NCI-H2107 treated with DMSO at 0.1 percent for 48 hours (cell line): ENCODE results near the gene PCNX2.

Source experiments
- DNase-seq: peaks from one replicate; lab custom pipeline; 2025; ENCODE audit not compliant: unreplicated experiment; lab: John Stamatoyannopoulos, UW

Gene PCNX2

DNA sequence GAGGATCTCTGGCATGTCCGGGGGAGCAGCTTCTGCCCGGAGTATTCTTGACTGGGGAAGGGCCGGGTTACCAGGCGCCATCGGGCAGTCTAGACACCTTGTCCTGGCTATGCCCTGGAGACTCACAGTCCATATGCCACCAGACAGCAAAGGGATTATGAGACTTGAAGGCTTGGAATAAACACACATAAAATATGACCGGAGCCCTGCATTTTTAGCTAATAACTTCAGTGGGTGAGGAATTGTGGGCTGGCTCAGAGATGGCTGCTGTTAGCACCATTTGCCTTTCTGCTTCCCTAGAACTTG is 329.7 kb downstream of the PCNX2 start:
- DNase-seq: no peak

DNA sequence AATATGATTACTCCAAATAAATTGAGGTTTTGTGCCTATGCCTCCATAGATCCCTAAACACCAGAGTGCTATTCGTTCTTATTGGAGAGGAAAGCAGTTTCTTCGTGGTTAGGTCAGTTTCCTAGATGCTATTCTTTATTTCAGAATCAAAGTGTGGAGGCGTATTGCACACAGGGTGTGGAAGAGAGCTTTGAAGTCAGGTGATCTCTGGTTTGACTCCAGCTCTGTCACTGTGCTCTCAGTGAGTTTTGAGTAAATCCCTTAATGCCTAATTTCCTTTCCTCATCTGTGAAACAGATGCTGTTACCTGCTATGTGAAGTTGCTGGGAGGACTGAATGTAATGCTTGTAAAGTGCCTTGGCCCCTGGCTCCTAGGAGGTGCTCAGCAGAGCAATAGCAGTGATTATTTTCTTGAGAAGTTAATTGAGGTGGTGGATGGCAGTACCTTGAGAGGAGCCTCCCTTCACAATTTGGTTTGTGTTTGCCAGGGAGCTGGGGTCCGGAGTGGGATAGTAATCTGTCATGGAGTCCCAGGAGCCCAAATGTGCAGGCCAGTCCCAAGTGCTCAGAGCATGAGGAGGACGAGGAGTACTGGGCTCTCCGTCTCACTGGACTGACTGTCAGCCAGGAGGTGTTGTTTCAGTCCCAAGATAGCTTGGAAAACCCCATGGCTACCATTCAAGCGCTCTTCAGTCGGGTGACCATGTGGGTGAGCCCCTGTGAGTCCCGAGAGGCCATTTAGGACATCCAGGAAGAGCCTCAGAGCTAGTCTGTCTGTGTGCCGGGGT is 330.2 kb downstream of the PCNX2 start:
- no peak for DNase-seq

DNA sequence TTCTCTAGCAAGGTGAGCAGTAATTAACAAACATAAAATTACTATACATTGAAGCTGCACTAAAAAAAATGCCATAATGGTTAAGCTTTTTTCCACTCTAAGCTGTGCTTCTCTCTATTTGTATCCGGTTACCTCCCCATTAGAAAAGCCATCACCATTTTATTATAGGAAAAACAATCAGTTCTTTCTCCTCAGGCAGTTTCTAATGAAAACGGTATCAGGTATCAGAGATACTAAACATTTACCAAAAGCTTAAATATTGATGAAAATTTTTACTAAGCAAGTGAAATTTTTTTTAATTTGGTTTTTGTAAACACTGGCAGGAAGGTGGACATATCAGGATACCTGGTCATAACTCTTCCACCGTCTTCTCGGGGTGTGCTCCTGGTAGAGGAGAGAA is 330.9 kb downstream of the PCNX2 start:
- no peak for DNase-seq

DNA sequence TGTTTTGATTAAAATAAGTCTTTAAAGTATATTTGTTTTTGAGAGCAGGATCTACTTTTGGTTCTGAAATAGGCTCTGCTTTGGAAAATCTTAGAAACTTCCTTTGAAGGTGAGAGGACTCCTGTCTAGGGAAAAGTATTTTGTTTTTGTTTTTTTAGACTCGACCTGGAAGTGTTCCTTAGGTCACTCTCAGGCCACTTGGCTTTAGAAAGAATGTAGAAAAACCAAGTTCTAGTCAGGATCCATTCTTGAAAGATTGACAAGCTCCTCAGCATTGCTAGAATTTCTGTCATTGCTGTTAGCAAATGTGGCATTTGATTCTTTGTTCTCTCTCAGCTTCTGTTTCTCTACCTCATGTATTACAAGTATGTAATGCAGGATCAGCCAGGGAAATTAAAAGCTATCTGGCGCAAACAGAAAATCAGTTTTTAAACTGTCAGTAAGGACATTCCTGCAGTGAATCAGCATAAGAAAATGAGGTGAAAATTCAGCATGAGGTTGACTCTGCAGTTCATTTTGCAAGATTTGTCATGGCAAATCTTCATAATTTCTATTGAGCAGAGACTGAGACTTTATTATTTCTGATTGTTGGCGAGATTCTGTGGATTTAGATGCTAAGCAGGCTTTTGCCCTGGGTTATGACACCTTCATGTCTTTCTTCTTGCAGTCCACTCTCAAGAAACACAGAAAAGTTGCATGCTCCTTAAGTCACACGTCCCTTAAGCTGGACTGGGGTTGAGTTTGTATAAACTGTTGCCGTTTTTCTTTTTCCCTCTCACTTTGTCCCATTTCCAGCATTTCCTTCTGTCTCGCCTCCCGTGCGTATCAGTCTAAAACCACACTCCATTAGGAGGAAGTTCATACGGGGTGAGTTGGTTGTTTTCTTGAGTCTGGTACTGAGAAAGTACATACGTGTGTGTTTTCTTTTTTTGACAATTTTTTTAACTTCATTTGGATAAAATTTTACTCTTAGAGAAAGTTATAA is 332.5 kb downstream of the PCNX2 start:
- DNase-seq: no peak

DNA sequence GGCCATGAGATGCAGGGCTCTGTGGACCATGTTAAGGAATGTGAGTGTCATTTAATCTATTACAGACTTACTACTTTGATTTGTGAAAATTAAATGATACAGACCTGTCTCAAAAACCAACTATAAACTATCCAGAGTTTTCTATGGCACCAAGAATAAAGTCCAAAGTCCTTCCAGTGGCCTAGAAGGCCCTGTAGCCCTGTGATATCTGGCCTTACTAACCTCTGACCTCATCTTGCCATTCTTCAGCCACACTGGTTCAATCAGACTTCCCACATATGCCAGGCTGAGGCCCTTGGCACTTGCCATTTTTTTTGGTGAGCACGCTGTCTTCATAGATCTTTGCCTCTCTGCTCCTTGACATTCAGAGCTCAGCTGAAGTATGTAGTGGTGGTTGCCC is 337.5 kb downstream of the PCNX2 start:
- no peak for DNase-seq

DNA sequence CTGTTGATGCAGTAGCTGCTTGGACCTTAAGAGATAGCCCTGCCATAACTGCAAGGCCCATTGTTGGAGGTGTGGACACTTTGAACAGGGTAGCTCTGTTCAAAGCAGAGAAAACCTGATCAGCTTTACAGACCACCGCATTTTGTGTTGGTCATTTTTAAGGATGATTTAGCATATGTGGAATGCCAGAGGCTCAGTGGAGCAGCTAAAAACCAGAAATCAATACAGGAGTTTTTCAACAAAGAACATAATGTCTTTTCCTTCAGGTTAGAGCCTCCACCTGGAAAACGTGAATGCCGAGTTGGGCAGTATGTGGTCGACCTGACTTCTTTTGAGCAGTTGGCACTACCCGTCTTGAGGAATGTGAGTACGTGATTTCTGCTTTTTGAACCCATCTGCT is 339.4 kb downstream of the PCNX2 start:
- DNase-seq: no peak

DNA sequence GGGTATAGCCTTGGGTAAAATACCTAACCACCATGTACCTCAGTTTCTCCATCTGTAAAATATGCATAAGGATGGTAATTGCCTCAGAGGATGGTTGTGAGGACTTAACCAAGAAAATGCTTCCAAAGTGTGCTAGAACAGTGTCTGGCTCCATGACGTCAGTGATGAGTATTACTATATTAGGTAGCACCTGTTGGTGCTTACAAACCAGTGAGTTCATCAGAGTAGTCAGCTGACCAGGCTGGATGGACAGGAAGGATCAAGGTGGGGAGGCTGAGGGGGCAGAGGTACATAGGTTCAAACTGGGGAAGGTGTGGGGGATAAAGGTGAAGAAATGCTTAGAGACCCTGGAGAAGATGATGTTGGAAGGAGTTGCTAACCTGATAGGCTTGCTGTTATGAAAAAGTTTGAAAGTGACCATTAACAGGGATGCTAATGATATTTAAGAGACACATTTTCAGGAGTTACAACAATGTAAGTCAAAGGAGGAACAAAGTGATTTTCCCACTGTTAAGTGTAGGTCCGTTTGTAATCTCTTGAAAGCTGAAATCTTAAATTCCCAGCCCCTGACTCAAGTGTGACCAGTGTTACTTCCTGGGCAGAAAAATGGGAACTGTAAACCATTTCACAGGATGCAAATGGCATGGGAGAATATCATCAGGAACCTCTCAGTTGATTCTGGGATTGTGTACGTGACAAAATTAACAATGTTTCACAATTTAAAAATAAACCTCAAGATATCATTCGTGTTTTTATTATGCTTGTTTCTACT is 340.7 kb downstream of the PCNX2 start:
- DNase-seq: no peak

DNA sequence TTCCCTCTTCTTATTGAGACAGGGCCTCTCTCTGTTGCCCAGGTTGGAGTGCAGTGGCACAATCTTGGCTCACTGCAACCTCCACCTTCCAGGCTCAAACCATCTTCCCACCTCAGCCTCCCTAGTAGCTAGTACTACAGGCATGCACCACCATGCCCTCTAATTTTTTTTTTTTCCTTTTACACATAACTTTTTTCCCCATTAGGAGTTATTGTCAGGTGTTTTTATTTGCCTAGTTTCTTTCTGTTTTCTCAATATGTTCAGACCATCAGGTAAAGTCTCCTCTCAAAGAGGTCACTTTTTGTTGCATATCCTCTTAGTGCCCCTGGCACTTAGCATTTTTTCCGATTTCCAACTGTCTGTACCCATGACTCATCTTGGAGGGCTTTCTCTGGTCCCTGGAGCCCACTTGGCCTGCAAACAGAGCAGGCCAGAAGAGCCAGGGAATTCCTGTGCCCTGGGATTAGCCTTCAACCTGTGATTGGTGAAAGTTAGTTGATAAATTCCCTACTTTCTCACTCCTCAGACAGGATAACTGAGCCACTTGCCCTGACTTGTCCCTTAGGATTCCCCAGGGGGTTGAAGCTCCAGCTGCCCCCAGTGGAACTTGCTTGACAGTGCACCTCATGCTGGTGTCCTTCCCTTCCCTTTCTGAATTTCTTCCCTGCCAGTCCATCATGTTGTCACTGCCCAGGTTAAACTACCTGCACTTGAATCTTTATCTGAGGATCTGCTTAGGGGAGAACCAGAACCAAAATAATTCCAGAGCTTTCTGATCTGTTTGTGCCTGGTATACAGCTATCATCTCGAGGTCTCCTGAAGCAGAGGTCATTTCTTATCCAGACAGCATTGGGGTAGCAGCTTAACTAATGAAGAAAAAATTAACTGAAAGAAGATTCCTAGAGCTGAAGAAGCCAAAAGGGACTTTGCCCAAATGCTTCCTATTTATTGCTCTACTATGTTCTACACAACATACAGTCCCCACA is 342.7 kb downstream of the PCNX2 start:
- DNase-seq: peak; percentile 17

DNA sequence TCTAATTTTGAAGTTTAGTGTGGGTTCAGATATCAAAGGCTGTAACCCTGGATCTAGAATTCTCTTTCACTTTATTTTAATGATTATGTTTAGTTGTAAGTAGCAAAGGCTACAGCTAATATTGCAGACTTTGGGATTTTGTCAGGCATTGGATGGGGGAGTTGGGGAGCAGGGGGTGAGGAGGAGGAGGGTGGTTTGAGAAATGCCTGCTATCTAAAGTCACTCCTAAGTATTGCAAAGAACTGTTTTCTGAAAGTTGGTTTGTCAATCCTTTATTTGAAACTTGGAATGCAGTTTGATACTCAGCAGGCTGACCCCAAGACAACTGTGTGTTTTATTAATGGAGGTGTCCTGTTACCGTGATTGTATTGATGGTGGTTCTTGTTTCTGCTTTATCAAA is 343.9 kb downstream of the PCNX2 start:
- no peak for DNase-seq

DNA sequence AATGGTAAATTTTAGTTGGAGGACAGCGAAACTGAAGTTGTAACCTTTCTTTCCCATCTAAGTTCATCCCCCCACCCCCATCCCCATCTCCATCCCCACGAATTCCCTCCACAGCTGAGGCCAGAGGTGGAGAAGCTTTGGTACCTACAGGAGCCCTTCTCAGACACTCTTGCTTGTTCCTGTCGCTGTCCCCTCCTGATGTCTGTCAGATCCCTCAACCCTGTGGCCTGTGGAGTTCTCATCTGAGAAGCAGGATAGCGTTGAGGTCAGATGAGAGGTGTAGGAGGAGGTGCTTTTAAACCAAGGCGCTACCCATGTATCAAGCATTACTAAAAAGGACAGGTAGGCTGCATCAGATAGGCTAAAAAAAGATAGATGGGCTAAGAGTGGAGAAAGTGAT is 344.3 kb downstream of the PCNX2 start:
- DNase-seq: peak; percentile 51

DNA sequence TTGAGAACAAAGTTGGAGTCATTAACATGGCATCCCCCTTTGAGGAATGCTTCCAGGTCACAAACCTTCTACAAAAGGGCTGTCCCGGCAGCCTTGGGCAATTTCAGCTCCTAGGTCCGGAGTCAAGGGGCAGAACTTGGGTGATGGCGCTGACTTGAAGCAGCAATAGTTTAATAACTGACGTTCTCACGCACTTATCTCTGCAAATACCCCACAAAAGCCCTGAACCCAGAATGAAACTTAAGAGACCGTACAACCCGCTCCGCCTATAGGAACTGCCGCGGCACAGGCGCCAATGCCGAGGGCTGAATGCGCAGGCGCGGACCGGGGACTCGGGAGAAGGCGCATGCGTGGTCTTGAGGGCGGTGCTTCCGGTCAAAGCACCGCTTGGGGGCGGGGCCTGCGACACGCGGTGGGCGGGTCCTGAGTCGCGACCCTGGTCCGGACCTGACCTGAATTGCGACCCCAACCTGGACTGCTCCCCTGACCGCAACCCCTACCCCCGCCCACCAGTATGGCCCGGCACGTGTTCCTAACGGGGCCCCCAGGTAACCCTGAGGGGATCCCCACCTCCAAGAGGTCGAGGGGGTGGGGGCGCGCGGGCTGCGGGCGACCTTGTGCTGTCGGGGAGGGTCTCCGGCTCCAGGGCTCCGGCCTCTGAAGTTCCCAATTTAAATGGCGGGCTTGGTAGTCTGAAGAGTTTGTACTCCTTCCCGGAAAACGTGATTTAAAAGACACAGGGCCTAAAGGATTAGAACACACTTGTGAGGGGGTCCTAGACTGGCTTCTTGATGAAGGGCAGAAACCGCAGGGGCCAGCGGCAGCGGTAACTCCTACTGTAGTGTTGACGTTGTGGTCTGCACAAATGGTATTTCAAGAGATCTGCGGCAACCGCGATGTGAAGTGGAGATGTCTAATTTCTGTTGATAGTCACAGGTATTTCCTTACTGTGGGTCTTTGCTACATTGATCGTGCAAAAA is 345.0 kb downstream of the PCNX2 start, which contains the start of gene NTPCR:
Gene NTPCR, plus strand, starts transcription at position 415 of the 980 bp plus-strand sequence. Its CDS starts 100 bp downstream, at position 515.
- DNase-seq: peak; percentile 80

DNA sequence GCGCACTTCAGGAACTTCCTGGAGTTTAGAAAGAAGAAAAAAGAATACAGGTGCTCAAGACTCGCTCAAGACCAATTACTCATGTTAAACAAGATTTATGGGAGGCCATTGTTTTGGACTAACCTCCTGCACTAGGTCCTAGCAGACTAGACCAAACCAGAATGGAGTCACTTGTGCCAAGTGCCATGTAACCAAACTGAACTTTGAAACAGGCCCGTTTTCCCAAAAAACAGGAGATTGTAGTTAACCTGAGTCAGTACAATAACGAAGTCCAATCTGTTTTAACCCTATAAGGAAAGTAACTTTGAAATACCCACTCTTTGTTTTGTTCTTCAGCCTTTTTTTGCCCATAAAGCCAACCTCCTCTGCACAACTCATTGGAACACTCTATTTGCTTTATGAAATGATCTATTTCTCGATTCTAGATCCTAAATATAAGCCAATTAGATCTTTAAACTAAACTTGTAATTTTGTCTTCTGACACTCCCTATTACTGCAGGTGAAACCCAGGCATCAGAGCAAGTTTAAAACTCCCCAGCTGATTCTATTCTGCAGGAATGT is 345.8 kb downstream of the PCNX2 start:
- no peak for DNase-seq

DNA sequence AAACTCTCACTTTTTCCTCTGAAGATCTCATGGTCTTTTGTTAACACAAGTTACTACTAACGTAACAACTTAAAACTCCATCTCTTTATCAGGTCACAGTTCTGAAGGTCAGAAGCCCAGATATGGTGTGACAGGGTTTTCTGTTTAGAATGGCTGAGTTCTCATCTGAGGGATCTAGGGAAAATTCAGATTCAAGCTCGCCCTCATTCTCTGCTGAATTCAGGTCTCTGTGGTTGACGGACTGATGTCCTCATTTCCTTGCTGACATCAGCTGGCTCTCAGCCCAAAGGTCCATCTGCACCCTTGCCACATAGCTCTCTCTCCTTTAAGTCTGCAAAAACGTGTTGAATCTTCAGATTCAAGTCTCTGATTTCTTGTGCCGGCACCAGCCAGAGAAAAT is 351.2 kb downstream of the PCNX2 start:
- no peak for DNase-seq

DNA sequence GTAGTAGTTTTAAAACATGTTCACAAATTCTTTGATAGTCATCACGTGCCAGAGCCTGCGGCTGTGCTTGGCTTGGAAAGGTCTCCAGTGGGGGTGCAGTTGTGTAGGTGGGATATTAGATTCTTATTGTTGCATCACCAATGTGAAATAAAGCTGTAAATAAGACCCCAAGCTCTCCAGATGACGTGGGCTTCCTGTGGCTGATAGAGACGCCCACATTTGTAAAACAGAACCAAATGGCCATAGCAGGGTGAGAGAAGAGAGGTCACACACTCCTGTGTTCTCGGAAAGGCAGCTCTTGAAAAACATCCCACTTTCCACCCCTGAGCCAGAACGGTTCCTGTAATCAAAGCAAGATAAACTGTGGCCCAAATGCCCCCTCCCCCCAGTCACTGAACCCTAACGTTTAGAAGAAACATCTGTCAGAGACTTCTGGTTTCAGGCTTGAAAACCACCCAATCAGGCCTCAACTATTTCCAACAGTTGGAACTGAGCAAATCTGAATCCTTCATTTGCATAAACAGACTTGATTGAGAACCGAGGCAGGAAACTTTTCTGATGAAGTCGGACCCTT is 351.8 kb downstream of the PCNX2 start:
- DNase-seq: no peak

DNA sequence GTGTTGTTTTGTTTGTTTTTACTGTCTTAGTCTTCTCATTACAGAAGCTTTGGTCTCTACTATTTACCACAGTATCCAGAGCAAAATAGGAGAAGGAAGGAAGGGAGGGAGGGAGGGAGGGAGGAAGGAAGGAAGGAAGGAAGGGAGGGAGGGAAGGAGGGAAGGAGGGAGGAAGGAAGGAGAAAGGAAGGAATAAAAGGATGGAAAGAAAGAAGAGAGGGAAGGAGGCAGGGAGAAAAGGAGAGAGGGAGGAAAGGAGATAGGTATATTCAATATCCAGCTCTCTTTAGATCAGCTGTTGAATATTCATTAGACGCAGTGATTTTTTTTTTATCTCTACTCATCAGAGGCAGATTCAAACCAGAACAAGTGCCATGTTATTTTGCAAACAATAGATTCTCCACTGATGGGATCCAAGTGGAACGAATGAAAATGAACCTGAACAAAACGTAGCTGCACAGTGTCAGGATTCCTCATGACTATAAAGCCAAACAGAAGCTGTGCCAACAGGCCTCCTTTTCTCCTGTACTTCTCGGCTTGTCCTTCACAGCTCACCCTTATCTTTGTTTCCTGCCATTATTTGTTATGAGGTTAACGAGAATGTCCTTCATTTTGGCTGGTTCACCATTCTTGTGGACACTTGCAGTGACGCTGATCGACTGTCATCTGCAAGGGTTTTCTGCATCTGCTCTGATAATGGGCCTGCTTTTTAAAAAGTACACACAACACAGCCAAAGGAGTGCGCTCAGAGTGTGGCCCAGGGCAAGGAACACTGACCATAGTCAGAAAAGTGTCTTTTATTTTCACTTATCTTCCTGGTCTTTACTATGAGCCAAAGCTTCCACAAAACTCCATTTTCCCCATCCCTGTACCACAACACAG is 352.9 kb downstream of the PCNX2 start:
- no peak for DNase-seq

DNA sequence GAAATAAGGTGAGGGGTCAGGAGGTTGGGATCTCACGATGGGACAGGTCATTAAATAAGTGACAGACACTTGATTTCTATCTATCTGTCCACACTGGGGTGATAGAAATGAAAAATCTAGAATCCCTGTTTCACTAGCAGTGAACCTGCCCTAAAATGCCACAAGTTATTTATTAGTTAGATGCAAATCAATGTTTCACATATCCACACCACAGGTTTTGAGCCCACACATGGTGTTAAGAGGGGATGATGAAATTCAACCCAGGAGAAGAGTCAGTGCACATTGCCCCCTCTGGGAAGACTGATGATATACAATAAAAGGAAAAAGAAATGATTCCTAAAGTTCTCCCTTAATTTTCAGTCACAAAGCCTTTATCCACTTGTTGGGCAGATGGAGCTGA is 355.3 kb downstream of the PCNX2 start:
- DNase-seq: no peak

DNA sequence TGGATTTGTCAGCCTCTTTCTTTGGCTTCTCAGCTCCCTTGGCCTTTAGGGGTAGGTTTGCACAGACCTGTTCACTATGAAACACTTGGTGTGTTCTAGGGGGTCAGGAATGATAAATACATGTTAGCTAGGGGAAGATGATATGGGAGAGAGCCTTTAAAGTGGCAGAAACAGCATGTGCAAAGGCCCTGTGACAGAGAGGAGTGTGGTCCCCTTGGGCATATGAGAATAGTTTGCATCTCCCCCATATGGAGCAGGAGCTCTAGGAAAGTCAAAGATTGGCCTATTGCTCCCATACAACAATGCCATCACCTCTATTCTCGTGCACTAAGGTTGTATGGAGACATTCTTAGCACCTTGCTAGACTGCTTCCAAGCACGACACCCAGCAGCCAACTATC is 355.8 kb downstream of the PCNX2 start:
- no peak for DNase-seq
